Duodenal mucosa (tissue), 2 donors: ENCODE data around the gene OR10H1.
"Not testable (repeated sequence)": the region's sequence is repeated elsewhere in the genome, so short reads cannot be mapped to it uniquely, and the experiment has no call there.

Experiments used
- H3K27ac ChIP-seq: one replicate; pipeline ENCODE4 v1.7.0; 2013; ENCODE audit warnings: low read depth, low read length
- H3K27me3 ChIP-seq, 2 donors: one replicate each; pipeline ENCODE4 v1.7.0; 2013; ENCODE audit warnings: low read length in 2 of 2, control low read depth in 1 of 2; ENCODE audit not compliant: insufficient read depth in 2 of 2, control insufficient read depth in 1 of 2
- H3K36me3 ChIP-seq, 2 donors: one replicate each; pipeline ENCODE4 v1.7.0; 2013; ENCODE audit warnings: low read length in 2 of 2, control low read depth in 1 of 2; ENCODE audit not compliant: insufficient read depth in 2 of 2, control insufficient read depth in 1 of 2
- H3K4me1 ChIP-seq, 2 donors: one replicate each; pipeline ENCODE4 v1.7.0; 2013; ENCODE audit warnings: low read length in 2 of 2, control low read depth in 1 of 2; ENCODE audit not compliant: insufficient read depth in 2 of 2, control insufficient read depth in 1 of 2
- H3K4me3 ChIP-seq, 2 donors: one replicate each; pipeline ENCODE4 v1.7.0; 2013; ENCODE audit warnings: low read length in 2 of 2, low read depth in 1 of 2
- H3K9ac ChIP-seq, 2 donors: one replicate each; pipeline ENCODE4 v1.7.0; 2013; ENCODE audit warnings: low read length in 2 of 2, low read depth in 1 of 2
- H3K9me3 ChIP-seq, 2 donors: one replicate each; pipeline ENCODE4 v1.7.0; 2013; ENCODE audit warnings: low read length in 2 of 2, control low read depth in 1 of 2; ENCODE audit not compliant: control insufficient read depth in 1 of 2

The OR10H1 gene

DNA sequence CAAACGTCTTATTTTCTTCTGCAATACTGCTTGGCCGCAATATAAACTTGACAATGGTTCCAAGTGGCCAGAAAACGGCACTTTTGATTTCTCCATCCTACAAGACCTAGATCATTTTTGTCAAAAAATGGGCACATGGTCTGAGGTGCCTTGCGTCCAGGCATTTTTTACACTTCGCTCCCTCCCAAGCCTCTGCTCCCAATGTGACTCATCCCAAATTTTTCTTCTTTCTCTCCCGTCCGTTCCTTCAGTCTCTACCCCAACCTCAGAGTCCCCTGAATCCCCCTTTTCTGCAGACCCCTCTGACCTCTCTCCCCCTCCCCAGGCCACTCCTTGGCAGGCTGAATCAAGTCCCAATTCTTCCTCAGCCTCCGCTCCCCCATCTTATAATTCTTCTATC lies 14.3 kb upstream of the OR10H1 start:
- Histone ChIP-seq H3K9ac (no peak overlapping the region), H3K36me3 (no peaks in the 10 kb centered on the region), H3K4me3 (no peak overlapping the region), H3K27ac (no peak overlapping the region), H3K27me3 (no peaks in the 10 kb centered on the region), H3K9me3 (no peaks in the 10 kb centered on the region), H3K4me1 (peaks cover 7 to 11% of the 10 kb centered on the region in 2 donors)

DNA sequence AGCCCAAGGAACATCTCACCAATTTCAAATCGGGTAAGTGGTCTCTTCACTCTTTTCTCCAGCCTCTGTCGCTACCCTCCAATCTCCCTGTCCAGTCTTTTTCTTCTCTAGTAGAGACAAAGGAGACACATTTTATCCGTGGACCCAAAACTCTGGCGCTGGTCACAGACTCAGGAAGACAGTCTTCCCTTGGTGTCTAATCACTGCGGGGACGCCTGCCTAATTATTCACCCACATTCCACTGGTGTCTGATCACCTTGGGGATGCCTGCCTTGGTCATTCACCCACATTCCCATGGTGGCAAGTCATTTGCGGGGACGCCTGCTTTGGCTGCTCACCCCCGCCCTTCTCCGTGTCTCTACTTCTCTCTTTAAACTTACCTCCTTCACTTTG lies 13.8 kb upstream of the OR10H1 start:
- no peaks in the 10 kb centered on the region for H3K9me3 ChIP-seq
- H3K9ac ChIP-seq: no peak overlapping the region
- no peak overlapping the region for H3K4me3 ChIP-seq
- no peak overlapping the region for H3K27ac ChIP-seq
- H3K4me1 ChIP-seq: peaks cover 7 to 11% of the 10 kb centered on the region in 2 donors
- H3K36me3 ChIP-seq: no peaks in the 10 kb centered on the region
- no peaks in the 10 kb centered on the region for H3K27me3 ChIP-seq

DNA sequence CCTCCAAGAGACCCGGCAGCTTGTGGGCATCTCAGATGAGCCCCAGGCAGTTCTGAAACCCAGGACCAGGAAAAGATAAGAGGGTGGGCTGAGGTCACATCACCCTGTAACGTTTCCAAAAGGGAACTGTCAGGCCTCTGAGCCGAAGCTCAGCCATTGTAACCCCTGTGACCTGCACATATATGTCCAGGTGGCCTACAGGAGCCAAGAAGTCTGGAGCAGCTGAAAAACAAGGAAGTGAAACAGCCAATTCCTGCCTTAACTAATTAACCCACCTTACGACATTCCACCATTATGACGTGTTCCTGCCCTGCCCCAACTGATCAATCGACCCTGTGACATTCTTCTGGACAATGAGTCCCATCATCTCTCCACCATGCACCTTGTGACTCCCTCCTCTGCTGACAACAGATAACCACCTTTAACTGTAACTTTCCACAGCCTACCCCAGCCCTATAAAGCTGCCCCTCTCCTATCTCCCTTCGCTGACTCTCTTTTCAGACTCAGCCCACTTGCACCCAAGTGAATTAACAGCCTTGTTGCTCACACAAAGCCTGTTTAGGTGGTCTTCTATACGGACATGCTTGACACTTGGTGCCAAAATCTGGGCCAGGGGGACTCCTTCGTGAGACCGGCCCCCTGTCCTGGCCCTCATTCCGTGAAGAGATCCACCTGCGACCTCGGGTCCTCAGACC lies 13.3 kb upstream of the OR10H1 start:
- not testable (repeated sequence) for H3K4me3 ChIP-seq, H3K27me3 ChIP-seq, H3K9ac ChIP-seq, H3K36me3 ChIP-seq, H3K9me3 ChIP-seq, H3K27ac ChIP-seq
- H3K4me1 ChIP-seq: peaks cover 7 to 11% of the 10 kb centered on the region in 2 donors

DNA sequence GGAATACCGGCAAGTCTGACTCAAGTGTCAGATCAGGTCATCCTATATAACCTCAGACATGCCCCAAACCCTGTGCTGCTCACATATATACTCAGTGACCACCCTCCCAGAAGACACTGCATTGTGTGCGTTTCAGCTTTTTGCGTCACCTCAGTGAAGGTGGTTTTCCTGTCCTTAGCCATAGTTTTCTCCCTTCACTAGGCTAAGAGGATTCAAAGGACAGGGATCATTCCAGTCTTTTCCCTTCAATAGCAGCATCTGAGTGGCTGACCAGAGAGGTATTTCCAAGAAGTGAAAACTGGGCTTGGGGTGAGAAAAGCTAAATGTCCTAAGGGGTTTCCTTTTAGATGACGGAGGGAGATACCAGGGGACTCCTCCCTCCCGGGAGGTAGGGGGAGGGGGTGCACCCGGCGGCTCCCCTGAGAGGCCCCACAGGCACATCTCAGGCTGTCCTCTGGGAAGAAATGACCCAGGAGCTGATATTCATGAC lies 12.7 kb upstream of the OR10H1 start:
- H3K9me3 ChIP-seq: no peaks in the 10 kb centered on the region
- H3K27me3 ChIP-seq: no peaks in the 10 kb centered on the region
- H3K4me1 ChIP-seq: peaks cover 7 to 11% of the 10 kb centered on the region in 2 donors
- no peak overlapping the region for H3K9ac ChIP-seq
- H3K27ac ChIP-seq: no peak overlapping the region
- H3K36me3 ChIP-seq: no peaks in the 10 kb centered on the region
- H3K4me3 ChIP-seq: no peak overlapping the region

DNA sequence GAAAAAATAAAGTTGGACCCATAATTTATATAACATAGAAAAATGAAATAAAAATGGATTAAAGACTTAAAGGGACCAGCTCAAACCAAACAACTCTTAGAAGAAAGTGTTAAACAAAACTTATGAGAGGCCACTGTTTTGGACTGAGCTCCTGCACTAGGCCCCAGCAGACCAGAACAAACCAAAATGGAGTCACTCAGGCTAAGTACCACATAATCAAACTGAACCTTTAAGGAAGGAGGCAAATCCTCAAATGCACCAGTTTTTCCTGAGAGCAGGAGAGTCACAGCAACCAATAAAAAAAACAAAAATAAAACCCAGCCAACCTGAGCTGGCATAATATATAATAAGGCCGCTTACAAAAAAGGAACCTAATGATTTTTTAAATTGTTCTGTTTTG lies 10.3 kb upstream of the OR10H1 start:
- no peak overlapping the region for H3K4me3 ChIP-seq

DNA sequence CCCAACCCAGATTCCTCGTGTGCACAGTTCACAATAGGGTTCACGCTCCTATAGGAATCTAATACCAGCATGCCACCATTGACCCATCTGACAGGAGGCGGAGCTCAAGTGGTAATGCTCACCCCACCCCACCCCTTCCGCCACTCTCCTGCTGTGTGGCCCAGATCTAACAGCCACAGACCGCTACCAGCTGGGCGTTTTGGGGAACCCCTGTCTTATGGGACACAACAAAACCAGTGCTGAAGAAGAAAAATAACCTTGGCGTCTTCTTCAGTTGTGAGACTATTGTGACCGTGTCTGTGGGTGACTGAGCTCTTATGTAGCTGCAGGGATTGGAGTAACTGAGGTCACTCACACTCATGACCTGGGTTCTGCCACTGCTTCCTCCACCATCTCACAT lies 5.2 kb upstream of the OR10H1 start:
- Histone ChIP-seq H3K9ac (no peak overlapping the region), H3K27ac (no peak overlapping the region), H3K27me3 (no peaks in the 10 kb centered on the region), H3K9me3 (no peaks in the 10 kb centered on the region), H3K4me1 (no peaks in the 10 kb centered on the region), H3K4me3 (no peak overlapping the region), H3K36me3 (no peaks in the 10 kb centered on the region)

More for the DNA sequence above, 10.3 kb upstream of the OR10H1 start:
- H3K9me3 ChIP-seq: no peaks in the 10 kb centered on the region
- no peak overlapping the region for H3K27ac ChIP-seq
- H3K27me3 ChIP-seq: no peaks in the 10 kb centered on the region
- peaks cover 7 to 11% of the 10 kb centered on the region in 2 donors for H3K4me1 ChIP-seq
- no peaks in the 10 kb centered on the region for H3K36me3 ChIP-seq
- no peak overlapping the region for H3K9ac ChIP-seq

DNA sequence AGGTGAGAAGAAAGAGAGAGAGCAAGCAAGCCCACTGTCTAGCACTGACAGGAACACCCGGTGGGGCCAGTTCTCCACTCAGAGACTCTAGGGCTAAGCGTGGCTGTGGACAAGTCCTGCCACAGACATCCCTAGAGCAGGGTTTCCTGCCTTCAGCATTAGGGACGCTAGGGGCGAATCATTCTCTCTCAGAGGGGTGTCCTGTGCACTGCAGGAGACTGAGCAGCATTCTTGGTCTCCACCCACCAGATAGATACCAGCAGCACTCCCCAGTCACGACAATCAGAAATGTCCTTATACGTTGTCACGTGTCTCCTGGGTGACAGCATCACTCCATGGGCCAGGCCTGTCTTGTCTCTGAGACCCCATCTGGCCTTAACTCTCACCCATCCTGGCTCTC lies 1.5 kb downstream of the OR10H1 start:
- Histone ChIP-seq H3K9me3 (no peaks in the 10 kb centered on the region), H3K27ac (no peak overlapping the region), H3K4me3 (no peak overlapping the region), H3K27me3 (peaks cover 0 to 8% of the 10 kb centered on the region in 2 donors), H3K36me3 (no peaks in the 10 kb centered on the region), H3K4me1 (no peaks in the 10 kb centered on the region), H3K9ac (no peak overlapping the region)

DNA sequence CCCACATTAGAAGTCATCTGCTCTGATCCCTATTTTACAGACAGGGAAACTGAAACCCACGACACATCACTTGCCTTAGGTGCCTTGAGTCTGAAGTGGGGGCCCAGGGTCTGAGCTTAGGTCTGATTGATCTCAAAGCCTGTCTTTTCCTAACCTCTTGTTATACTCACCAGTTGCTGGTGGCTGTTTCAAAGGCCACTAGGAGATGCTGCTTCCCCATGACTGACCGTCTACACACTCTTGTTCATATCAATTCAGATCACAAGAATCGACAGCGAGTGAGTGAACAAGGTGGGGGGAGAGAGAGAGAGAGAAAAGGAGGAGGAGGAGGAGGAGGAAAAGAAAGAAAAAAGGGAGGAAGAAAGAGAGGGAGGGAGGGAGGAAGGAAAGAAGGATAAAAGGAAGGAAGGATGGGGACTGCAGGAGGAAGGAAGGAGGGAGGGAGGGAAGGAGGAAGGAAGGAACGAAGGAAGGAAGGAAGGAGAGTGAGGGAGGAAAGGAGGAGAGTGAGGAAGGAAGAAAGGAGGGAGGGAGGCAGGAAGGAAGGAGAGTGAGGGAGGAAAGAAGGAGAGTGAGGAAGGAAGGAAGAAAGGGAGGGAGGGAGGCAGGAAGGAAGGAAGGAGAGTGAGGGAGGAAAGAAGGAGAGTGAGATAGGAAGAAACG lies 3.3 kb downstream of the OR10H1 start:
- peaks cover 0 to 8% of the 10 kb centered on the region in 2 donors for H3K27me3 ChIP-seq
- no peak overlapping the region for H3K27ac ChIP-seq
- H3K4me3 ChIP-seq: no peak overlapping the region
- no peaks in the 10 kb centered on the region for H3K9me3 ChIP-seq
- H3K36me3 ChIP-seq: no peaks in the 10 kb centered on the region
- H3K4me1 ChIP-seq: no peaks in the 10 kb centered on the region
- H3K9ac ChIP-seq: no peak overlapping the region

DNA sequence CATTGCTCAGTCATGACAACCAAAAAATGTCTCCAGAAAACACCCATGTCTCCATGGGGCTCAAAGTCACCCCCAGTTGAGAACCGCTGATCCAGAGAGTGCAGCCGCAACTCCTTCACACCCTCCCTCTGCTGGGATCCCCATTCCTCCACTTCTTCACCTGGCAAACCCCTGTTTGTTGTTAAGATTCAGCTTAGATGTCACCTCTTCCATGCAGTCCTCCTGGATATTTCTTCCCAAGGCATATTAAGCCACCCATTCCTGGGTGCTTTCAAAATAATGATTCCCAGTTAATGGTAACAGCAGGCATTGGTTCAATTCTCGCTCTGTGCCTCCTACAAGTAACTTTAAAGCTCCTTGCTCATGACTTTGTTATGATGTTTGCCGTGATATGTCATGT lies 4.0 kb downstream of the OR10H1 start:
- no peak overlapping the region for H3K9ac ChIP-seq
- no peaks in the 10 kb centered on the region for H3K4me1 ChIP-seq
- H3K9me3 ChIP-seq: no peaks in the 10 kb centered on the region
- no peak overlapping the region for H3K27ac ChIP-seq
- no peaks in the 10 kb centered on the region for H3K36me3 ChIP-seq
- H3K27me3 ChIP-seq: peaks cover 0 to 8% of the 10 kb centered on the region in 2 donors
- no peak overlapping the region for H3K4me3 ChIP-seq

DNA sequence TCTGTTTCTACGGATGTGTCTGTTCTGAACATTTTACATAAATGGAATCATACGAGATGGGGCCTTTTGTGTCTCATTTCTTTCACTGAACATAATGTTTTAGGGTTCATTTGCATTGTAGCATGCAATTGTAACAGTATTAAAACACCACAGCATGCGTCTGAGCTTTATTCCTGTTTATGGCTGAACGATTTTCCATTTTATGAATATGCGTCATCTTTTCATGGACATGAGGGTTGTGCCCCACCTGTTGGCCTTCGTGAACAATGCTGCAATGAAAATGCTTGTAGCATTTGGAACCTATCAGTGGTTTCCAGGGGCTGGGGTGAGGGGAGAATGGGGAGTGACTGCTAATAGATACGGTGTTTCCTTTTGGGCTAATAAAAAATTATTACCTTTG lies 5.1 kb downstream of the OR10H1 start:
- H3K4me1 ChIP-seq: no peaks in the 10 kb centered on the region
- H3K9me3 ChIP-seq: no peaks in the 10 kb centered on the region
- peaks cover 0 to 8% of the 10 kb centered on the region in 2 donors for H3K27me3 ChIP-seq
- no peak overlapping the region for H3K9ac ChIP-seq
- H3K27ac ChIP-seq: no peak overlapping the region
- peak overlapping the region; percentile 10 to 20 for H3K4me3 ChIP-seq
- H3K36me3 ChIP-seq: no peaks in the 10 kb centered on the region
